Spleen (tissue), 11 donors: ENCODE measurements around the gene GYG1. TPM values are rescaled to one million over a fixed set of nuclear protein-coding genes. Genes with fewer than 3 reads are reported as not detected.

Experiments used
- DNase-seq: peaks from one replicate; pipeline ENCODE4 v3.0.0-alpha.2; 2020
- H3K27ac ChIP-seq, 8 donors: fragments of 200-600 bp; sonication (generic) in 7 of 8; 1 replicate in 4 of 8; 2 replicates in 4 of 8; pipeline versions ENCODE4 v1.5.0 to v1.8.0; 2016 to 2021; ENCODE audit warnings: inconsistent platforms in 4 of 8, mild to moderate bottlenecking in 4 of 8, moderate library complexity in 1 of 8
- H3K27me3 ChIP-seq, 7 donors: fragments of 200-600 bp; sonication (generic) in 6 of 7; replicated peaks in 1 of 7; 1 replicate in 4 of 7; 2 replicates in 3 of 7; pipeline versions ENCODE4 v1.5.0 to v1.8.0; 2016 to 2021; ENCODE audit warnings: inconsistent platforms in 3 of 7, mild to moderate bottlenecking in 1 of 7
- H3K36me3 ChIP-seq, 6 donors: fragments of 200-600 bp; sonication (generic) in 5 of 6; 1 replicate in 4 of 6; 2 replicates in 2 of 6; pipeline versions ENCODE4 v1.5.0 to v1.8.0; 2016 to 2021; ENCODE audit warnings: inconsistent platforms in 2 of 6
- H3K4me1 ChIP-seq, 6 donors: fragments of 200-600 bp; sonication (generic) in 5 of 6; 1 replicate in 3 of 6; 2 replicates in 3 of 6; pipeline versions ENCODE4 v1.5.0 to v1.8.0; 2016 to 2021; ENCODE audit warnings: inconsistent platforms in 3 of 6
- H3K4me3 ChIP-seq, 8 donors: fragments of 200-600 bp; sonication (generic) in 7 of 8; 1 replicate in 4 of 8; 2 replicates in 4 of 8; pipeline versions ENCODE4 v1.5.0 to v1.8.0; 2016 to 2021; ENCODE audit warnings: inconsistent platforms in 4 of 8, mild to moderate bottlenecking in 4 of 8, moderate library complexity in 2 of 8
- H3K9me3 ChIP-seq, 8 donors: fragments of 200-600 bp; sonication (generic) in 7 of 8; 1 replicate in 4 of 8; 2 replicates in 4 of 8; pipeline versions ENCODE4 v1.5.0 to v1.8.0; 2016 to 2021; ENCODE audit warnings: inconsistent platforms in 4 of 8
- POLR2A ChIP-seq, 3 donors: fragments of 450-650 bp; IDR thresholded peaks; one replicate each; pipeline ENCODE4 v1.5.1; 2017; ENCODE audit warnings: antibody characterized with exemption in 3 of 3, mild to moderate bottlenecking in 1 of 3
- POLR2AphosphoS5 ChIP-seq, 3 donors: sonication (generic); formaldehyde crosslinking; IDR thresholded peaks; one replicate each; pipeline ENCODE4 v1.5.1; 2017; ENCODE audit warnings: antibody characterized with exemption in 3 of 3
- WGBS, 5 donors: extraction: QIAGEN DNeasy Blood & Tissue Kit in 3 of 5; methylation state at CpG; one replicate each; pipeline versions ENCODE4 v1.1.5 to v1.1.7; 2013 to 2018; 5-methylcytosine and 5-hydroxymethylcytosine counted together
- intact Hi-C: fragments of 100-400 bp; cut with DNase I; formaldehyde crosslinking; loops from one replicate; pipeline ENCODE4 v1.15.0; 2023; ENCODE audit warnings: low total_unique reads
- polyA plus RNA-seq, 3 donors: library from polyadenylated mRNA; stranded (reverse); fragments of 200-250 nt; gene quantifications; one replicate each; pipeline ENCODE4 v1.2.1, GENCODE V29; 2013
- total RNA-seq, 7 donors: library from RNA; depleted of rRNA in 3 of 7; stranded (reverse); fragments of >200 nt in 3 of 7; fragmentation: NEBNext Ultra II Directional in 4 of 7; extraction: Animal tissue kit (Norgen Biotek cat#: 25700) in 4 of 7; gene quantifications; one replicate each; pipeline versions ENCODE4 v1.1.0 to v1.2.1, GENCODE V29; 2016 to 2021
- TF ChIP-seq, protein P1 (sequence below), 11 experiments: fragments of 200-600 bp in 7 of 11; fragments of 450-650 bp in 4 of 11; sonication (generic) in 4 of 11; IDR thresholded peaks in 8 of 11; conservative IDR thresholded peaks in 3 of 11; 1 replicate in 7 of 11; 2 replicates in 4 of 11; pipeline versions ENCODE4 v1.4.0 to v1.8.0; 2016 to 2021; ENCODE audit warnings: antibody characterized with exemption in 11 of 11, inconsistent platforms in 4 of 11, mild to moderate bottlenecking in 1 of 11
- donor health status: healthy with polysubstance abuse.
- donor health status: DM: no; HTN: no; CAD: no; lungs with moderate emphysema.
- donor health status: DM: no; HTN: no; CAD: no.
- donor health status: Bipolar disorder and iron deficiency.
- donor health status: healthy.
- donor health status: DM: no; HTN: no; CAD: no.
- donor health status: DM: yes; HTN: yes; CAD: no.

Gene GYG1
- total and polyA plus RNA-seq, 10 donors: 21.4 to 117 (median 54.8) TPM

DNA sequence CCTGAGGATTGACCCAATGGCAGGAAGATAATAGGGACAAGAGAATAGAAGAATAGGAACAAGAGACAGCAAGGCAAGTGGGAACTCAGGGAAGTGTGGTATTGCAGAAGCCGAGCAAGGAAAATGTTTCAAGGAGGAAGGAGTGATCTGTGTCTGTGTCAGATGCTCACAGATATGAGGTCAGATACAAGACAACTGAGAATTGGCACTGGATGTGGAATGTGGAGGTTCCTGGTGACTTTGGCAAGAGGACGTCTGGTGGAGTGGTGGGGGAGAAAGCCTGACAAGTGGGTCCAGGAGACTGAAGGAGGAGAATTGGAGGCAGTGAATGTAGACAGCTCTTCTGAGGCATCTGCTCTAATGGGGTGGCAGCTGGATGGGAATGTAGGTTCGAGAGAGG, 24.1 kb downstream of the GYG1 start:
- intact Hi-C loops: no loop called here
- WGBS, 5 donors: 69 to 80% (median 78%) methylated on average over 3 of the region's 3 CpGs
- Histone ChIP-seq H3K9me3 (no peaks in the 10 kb centered on the region), H3K36me3 (peaks cover 0 to 100% (median 45%) of the 10 kb centered on the region in 6 donors), H3K4me3 (no peak overlapping the region), H3K4me1 (peaks cover 0 to 58% (median 8%) of the 10 kb centered on the region in 6 donors), H3K27ac (peak overlapping the region in 3 of 8 donors; percentile 6 to 46 (median 25)), H3K27me3 (no peaks in the 10 kb centered on the region)
- DNase-seq: no peak
- TF ChIP-seq, protein P1, sequence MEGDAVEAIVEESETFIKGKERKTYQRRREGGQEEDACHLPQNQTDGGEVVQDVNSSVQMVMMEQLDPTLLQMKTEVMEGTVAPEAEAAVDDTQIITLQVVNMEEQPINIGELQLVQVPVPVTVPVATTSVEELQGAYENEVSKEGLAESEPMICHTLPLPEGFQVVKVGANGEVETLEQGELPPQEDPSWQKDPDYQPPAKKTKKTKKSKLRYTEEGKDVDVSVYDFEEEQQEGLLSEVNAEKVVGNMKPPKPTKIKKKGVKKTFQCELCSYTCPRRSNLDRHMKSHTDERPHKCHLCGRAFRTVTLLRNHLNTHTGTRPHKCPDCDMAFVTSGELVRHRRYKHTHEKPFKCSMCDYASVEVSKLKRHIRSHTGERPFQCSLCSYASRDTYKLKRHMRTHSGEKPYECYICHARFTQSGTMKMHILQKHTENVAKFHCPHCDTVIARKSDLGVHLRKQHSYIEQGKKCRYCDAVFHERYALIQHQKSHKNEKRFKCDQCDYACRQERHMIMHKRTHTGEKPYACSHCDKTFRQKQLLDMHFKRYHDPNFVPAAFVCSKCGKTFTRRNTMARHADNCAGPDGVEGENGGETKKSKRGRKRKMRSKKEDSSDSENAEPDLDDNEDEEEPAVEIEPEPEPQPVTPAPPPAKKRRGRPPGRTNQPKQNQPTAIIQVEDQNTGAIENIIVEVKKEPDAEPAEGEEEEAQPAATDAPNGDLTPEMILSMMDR (IDR thresholded peaks at IDR 0.05 in 8 of 11, conservative IDR thresholded peaks at IDR 0.05 in 3 of 11): no peak
- TF ChIP-seq POLR2AphosphoS5 (IDR thresholded peaks at IDR 0.05): peak in 1 of 3 donors; percentile 14
- TF ChIP-seq POLR2A (IDR thresholded peaks at IDR 0.05): no peak

DNA sequence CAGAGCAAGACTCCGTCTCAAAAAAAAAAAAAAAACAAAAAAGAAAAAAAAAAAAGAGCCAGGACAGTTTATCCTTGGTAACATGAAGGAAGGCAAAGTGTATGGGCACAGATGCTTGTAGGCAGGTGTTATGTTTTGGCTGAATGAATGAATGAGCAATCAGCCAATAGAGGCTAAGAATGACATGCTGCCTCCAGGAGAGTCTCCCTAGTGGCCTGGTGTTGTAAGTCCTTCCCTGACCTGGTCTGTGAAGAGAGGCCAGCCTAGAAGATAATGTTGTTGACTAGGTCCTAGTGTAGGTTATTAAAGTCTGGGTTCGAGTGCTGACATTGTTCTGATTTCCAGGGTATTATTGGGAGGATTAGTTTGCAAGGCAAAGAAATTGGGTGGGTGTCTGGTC, 24.9 kb downstream of the GYG1 start:
- no peak overlapping the region for H3K4me3 ChIP-seq
- H3K27ac ChIP-seq: peak overlapping the region in 5 of 8 donors; percentile 35 to 61 (median 44)
- 89 to 98% (median 91%) methylated on average over 1 to 2 of the region's 2 CpGs for WGBS, 5 donors
- H3K27me3 ChIP-seq: no peaks in the 10 kb centered on the region
- peaks cover 0 to 100% (median 40%) of the 10 kb centered on the region in 6 donors for H3K36me3 ChIP-seq
- peaks cover 0 to 49% (median 8%) of the 10 kb centered on the region in 6 donors for H3K4me1 ChIP-seq
- TF ChIP-seq POLR2A (IDR thresholded peaks at IDR 0.05) (no peak), POLR2AphosphoS5 (IDR thresholded peaks at IDR 0.05) (no peak)
- TF ChIP-seq, protein P1 (IDR thresholded peaks at IDR 0.05 in 8 of 11, conservative IDR thresholded peaks at IDR 0.05 in 3 of 11): no peak
- no peaks in the 10 kb centered on the region for H3K9me3 ChIP-seq
- DNase-seq: no peak
- intact Hi-C loops: no loop called here

GRCh38 chr3:149016669-149017541, 25.6 kb downstream of the GYG1 start:
- TF ChIP-seq POLR2A (IDR thresholded peaks at IDR 0.05) (no peak), POLR2AphosphoS5 (IDR thresholded peaks at IDR 0.05) (no peak)
- TF ChIP-seq, protein P1 (IDR thresholded peaks at IDR 0.05 in 8 of 11, conservative IDR thresholded peaks at IDR 0.05 in 3 of 11): no peak
- Histone ChIP-seq H3K4me3 (no peak overlapping the region), H3K9me3 (no peaks in the 10 kb centered on the region), H3K4me1 (peaks cover 0 to 43% (median 8%) of the 10 kb centered on the region in 6 donors), H3K36me3 (peaks cover 0 to 100% (median 38%) of the 10 kb centered on the region in 6 donors), H3K27me3 (no peaks in the 10 kb centered on the region), H3K27ac (peak overlapping the region in 7 of 8 donors; percentile 14 to 61 (median 44))
- WGBS, 5 donors: 72 to 86% (median 82%) methylated on average over 9 of the region's 9 CpGs
- DNase-seq: no peak
- intact Hi-C loops: no loop called here

GRCh38 chr3:149018247-149018646, 26.9 kb downstream of the GYG1 start:
- DNase-seq: no peak
- peaks cover 0 to 100% (median 40%) of the 10 kb centered on the region in 6 donors for H3K36me3 ChIP-seq
- no peak overlapping the region for H3K4me3 ChIP-seq
- no peak for TF ChIP-seq POLR2AphosphoS5 (IDR thresholded peaks at IDR 0.05)
- TF ChIP-seq, protein P1 (IDR thresholded peaks at IDR 0.05 in 8 of 11, conservative IDR thresholded peaks at IDR 0.05 in 3 of 11): no peak
- no peak for TF ChIP-seq POLR2A (IDR thresholded peaks at IDR 0.05)
- WGBS, 5 donors: 0 to 89% (median 57%) methylated on average over 1 of the region's 1 CpG
- H3K4me1 ChIP-seq: peaks cover 0 to 35% (median 6%) of the 10 kb centered on the region in 6 donors
- intact Hi-C loops: no loop called here
- no peaks in the 10 kb centered on the region for H3K27me3 ChIP-seq
- H3K27ac ChIP-seq: no peak overlapping the region
- H3K9me3 ChIP-seq: no peaks in the 10 kb centered on the region
